NCI-H510A treated with DMSO at 0.1 percent for 48 hours (cell line): Measurements from ENCODE around the gene EXOSC9.
"Not testable (repeated sequence)": the region's sequence is repeated elsewhere in the genome, so short reads cannot be mapped to it uniquely, and the experiment has no call there.

Experiments used
- DNase-seq: peaks from one replicate; lab custom pipeline; 2025; lab: John Stamatoyannopoulos, UW

EXOSC9 gene

GRCh38 chr4:121800961-121801714 is at the start of gene EXOSC9:
TSS of gene EXOSC9 (plus strand) at chr4:121801323. CDS start at chr4:121801425, 102 bp downstream.
- DNase-seq = peak; percentile 63

GRCh38 chr4:121752142-121752541 is 49.0 kb upstream of the EXOSC9 start:
- not testable (repeated sequence) for DNase-seq

GRCh38 chr4:121758925-121759568 is 42.1 kb upstream of the EXOSC9 start:
- DNase-seq = no peak

GRCh38 chr4:121760205-121760604 is 40.9 kb upstream of the EXOSC9 start:
- DNase-seq = no peak

GRCh38 chr4:121764303-121764701 is 36.8 kb upstream of the EXOSC9 start:
- no peak for DNase-seq

GRCh38 chr4:121764702-121765367 is 36.3 kb upstream of the EXOSC9 start, which contains the start of gene SMIM43:
TSS of gene SMIM43 (minus strand) at chr4:121765164. CDS start at chr4:121765105, 59 bp downstream.
- DNase-seq = no peak

- DNase-seq = no peak
These were observed 35.8 kb upstream of the EXOSC9 start for GRCh38 chr4:121765368-121765705.

GRCh38 chr4:121765971-121766538 is 35.1 kb upstream of the EXOSC9 start:
- DNase-seq = no peak

GRCh38 chr4:121767166-121767565 is 34.0 kb upstream of the EXOSC9 start:
- DNase-seq = no peak

GRCh38 chr4:121769341-121769740 is 31.8 kb upstream of the EXOSC9 start:
- no peak for DNase-seq

GRCh38 chr4:121771869-121772268 is 29.3 kb upstream of the EXOSC9 start:
- no peak for DNase-seq

- no peak for DNase-seq
These were observed 27.2 kb upstream of the EXOSC9 start for GRCh38 chr4:121773883-121774282.

GRCh38 chr4:121776610-121777401 is 24.3 kb upstream of the EXOSC9 start:
- no peak for DNase-seq

- DNase-seq = no peak
These were observed 23.5 kb upstream of the EXOSC9 start for GRCh38 chr4:121777625-121778024.

- no peak for DNase-seq
These were observed 22.0 kb upstream of the EXOSC9 start for GRCh38 chr4:121778991-121779628.

- no peak for DNase-seq
These were observed 17.9 kb upstream of the EXOSC9 start for GRCh38 chr4:121783210-121783609.

GRCh38 chr4:121784401-121784800 is 16.7 kb upstream of the EXOSC9 start:
- DNase-seq = no peak

- no peak for DNase-seq
These were observed 16.1 kb upstream of the EXOSC9 start for GRCh38 chr4:121784975-121785374.

GRCh38 chr4:121785479-121785878 is 15.6 kb upstream of the EXOSC9 start:
- no peak for DNase-seq

- no peak for DNase-seq
These were observed 14.9 kb upstream of the EXOSC9 start for GRCh38 chr4:121786221-121786620.

GRCh38 chr4:121788896-121789295 is 12.2 kb upstream of the EXOSC9 start:
- DNase-seq = no peak
